Adrenal gland (tissue), 12 donors: ENCODE data around the gene SHMT2. TPM values are rescaled to one million over a fixed set of nuclear protein-coding genes. Genes with fewer than 3 reads are reported as not detected.
A peak's percentile ranks its signal among the peaks of the same experiment; 100 is the strongest.
"Not testable (repeated sequence)": the region's sequence is repeated elsewhere in the genome, so short reads cannot be mapped to it uniquely, and the experiment has no call there.

Source experiments
- DNase-seq, 7 donors: peaks; one replicate each; pipeline ENCODE4 v3.0.0-alpha.2; 2019 to 2020
- H3K27ac ChIP-seq, 5 donors: fragments of 200-600 bp; sonication (generic) in 4 of 5; 1 replicate in 3 of 5; 2 replicates in 2 of 5; pipeline versions ENCODE4 v1.5.1 to v1.8.0; 2016 to 2020; ENCODE audit warnings: mild to moderate bottlenecking in 1 of 5
- H3K27me3 ChIP-seq: fragments of 200-600 bp; 2 replicates; pipeline ENCODE4 v1.8.0; 2021
- H3K36me3 ChIP-seq, 2 donors: fragments of 200-600 bp; replicated peaks in 1 of 2; 1 replicate in 1 of 2; 2 replicates in 1 of 2; pipeline versions ENCODE4 v1.5.1 to v1.8.0; 2018 to 2022
- H3K4me1 ChIP-seq, 2 donors: fragments of 200-600 bp; replicated peaks in 1 of 2; 1 replicate in 1 of 2; 2 replicates in 1 of 2; pipeline versions ENCODE4 v1.5.1 to v1.8.0; 2018 to 2021
- H3K4me3 ChIP-seq, 4 donors: fragments of 200-600 bp; sonication (generic) in 3 of 4; one replicate each; pipeline ENCODE4 v1.5.1; 2016 to 2018
- H3K9me3 ChIP-seq, 3 donors: fragments of 200-600 bp; sonication (generic) in 1 of 3; replicated peaks in 1 of 3; 1 replicate in 2 of 3; 2 replicates in 1 of 3; pipeline versions ENCODE4 v1.5.1 to v1.8.0; 2016 to 2021
- POLR2A ChIP-seq, 2 donors: fragments of 450-650 bp; IDR thresholded peaks; one replicate each; pipeline ENCODE4 v1.6.1; 2017; ENCODE audit warnings: antibody characterized with exemption in 2 of 2, mild to moderate bottlenecking in 2 of 2, moderate library complexity in 1 of 2
- whole genome bisulfite sequencing, 4 donors: extraction: QIAGEN DNeasy Blood & Tissue Kit in 2 of 4; methylation state at CpG; one replicate each; pipeline versions ENCODE4 v1.1.5 to v1.1.7; 2013 to 2017; 5-methylcytosine and 5-hydroxymethylcytosine counted together
- intact Hi-C, 2 donors: fragments of 100-400 bp; cut with DNase I; formaldehyde crosslinking; loops; one replicate each; pipeline versions ENCODE4 v1.14.1 to v1.15.0; 2022 to 2023
- polyA plus RNA-seq, 3 donors: library from polyadenylated mRNA; stranded (reverse); fragments of 200-250 nt in 2 of 3; fragments of 350-450 nt in 1 of 3; fragmentation: Illumina TruSeq in 1 of 3; extraction: RNeasy Lipid Tissue Mini Kit (QIAGEN cat#74804) in 1 of 3; gene quantifications; one replicate each; pipeline ENCODE4 v1.2.3, GENCODE V29; 2013 to 2014
- total RNA-seq, 9 donors: library from RNA; depleted of rRNA in 4 of 9; stranded (reverse); fragments of >200 nt in 4 of 9; fragments of 120-200 nt in 1 of 9; fragmentation: NEBNext Ultra II Directional in 1 of 9; extraction: Animal tissue kit (Norgen Biotek cat#: 25700) in 1 of 9; gene quantifications; one replicate each; pipeline versions ENCODE4 v1.1.0 to v1.2.4, GENCODE V29; 2013 to 2023
- TF ChIP-seq, protein P1 (sequence below), 6 experiments: fragments of 450-650 bp in 4 of 6; fragments of 200-600 bp in 2 of 6; sonication (generic) in 1 of 6; IDR thresholded peaks; 1 replicate in 5 of 6; 2 replicates in 1 of 6; pipeline versions ENCODE4 v1.5.1 to v1.8.0; 2016 to 2021; ENCODE audit warnings: antibody characterized with exemption in 6 of 6, mild to moderate bottlenecking in 2 of 6, moderate library complexity in 1 of 6
- donor health status: healthy with polysubstance abuse.
- donor health status: Bipolar disorder and iron deficiency.
- donor health status: DM: yes; HTN: yes; CAD: no.
- donor health status: DM: no; HTN: no; CAD: no.
- donor health status: DM: no; HTN: no; CAD: no.
- donor health status: DM: yes; HTN: yes; CAD: no.

The SHMT2 gene
- total and polyA plus RNA-seq, 12 donors, result 25.2 to 94.7 (median 65.0) TPM

DNA sequence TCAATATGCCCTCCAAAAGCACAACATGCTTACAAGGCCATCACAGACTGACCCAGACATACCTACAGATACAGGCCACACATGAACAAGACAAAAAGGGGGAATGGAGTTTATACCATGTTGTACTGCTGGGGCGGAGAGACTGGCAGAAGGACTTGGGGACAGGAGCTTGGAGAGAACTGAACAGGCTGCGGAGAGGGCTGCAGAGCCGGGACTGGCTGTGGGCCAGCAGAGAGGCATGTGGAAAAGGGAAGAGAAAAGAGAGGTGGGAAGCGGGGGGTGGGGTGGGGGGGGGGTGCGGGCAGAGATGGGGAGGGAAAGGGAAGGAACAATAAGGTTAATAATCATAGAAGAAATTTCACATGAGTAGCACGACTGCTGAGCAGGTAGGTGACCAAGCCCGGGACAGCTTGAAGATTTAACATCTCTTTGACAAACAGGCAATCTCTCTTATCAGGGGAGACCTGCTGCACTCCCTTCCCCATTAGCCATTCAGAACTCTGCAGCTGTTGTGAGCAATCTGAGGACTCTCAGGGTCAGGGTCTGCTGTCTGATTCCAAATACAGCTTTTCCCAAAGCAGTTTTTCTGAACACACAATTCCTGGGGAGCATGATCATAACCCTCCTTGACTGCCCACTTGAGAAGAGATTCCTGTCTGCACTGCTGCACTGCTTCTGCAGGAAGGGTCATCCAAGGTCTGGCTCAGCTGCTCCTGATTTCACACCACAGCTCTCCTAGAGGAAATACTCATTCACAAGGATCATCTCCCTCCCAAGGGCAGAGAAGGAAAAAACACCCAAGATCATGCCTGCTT, 43.0 kb downstream of the SHMT2 start:
- Histone ChIP-seq H3K27ac (no peak overlapping the region), H3K4me1 (peaks cover 6 to 11% of the 10 kb centered on the region in 2 donors), H3K9me3 (no peaks in the 10 kb centered on the region), H3K36me3 (peaks cover 0 to 26% of the 10 kb centered on the region in 2 donors), H3K4me3 (no peak overlapping the region), H3K27me3 (no peaks in the 10 kb centered on the region)
- 33 to 44% (median 37%) methylated on average over 7 of the region's 7 CpGs for WGBS, 4 donors
- TF ChIP-seq POLR2A (IDR thresholded peaks at IDR 0.05), result no peak
- TF ChIP-seq, protein P1, sequence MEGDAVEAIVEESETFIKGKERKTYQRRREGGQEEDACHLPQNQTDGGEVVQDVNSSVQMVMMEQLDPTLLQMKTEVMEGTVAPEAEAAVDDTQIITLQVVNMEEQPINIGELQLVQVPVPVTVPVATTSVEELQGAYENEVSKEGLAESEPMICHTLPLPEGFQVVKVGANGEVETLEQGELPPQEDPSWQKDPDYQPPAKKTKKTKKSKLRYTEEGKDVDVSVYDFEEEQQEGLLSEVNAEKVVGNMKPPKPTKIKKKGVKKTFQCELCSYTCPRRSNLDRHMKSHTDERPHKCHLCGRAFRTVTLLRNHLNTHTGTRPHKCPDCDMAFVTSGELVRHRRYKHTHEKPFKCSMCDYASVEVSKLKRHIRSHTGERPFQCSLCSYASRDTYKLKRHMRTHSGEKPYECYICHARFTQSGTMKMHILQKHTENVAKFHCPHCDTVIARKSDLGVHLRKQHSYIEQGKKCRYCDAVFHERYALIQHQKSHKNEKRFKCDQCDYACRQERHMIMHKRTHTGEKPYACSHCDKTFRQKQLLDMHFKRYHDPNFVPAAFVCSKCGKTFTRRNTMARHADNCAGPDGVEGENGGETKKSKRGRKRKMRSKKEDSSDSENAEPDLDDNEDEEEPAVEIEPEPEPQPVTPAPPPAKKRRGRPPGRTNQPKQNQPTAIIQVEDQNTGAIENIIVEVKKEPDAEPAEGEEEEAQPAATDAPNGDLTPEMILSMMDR (IDR thresholded peaks at IDR 0.05), result no peak
- peak in 2 of 7 donors; percentile 28 to 42 for DNase-seq
- intact Hi-C loops, result no loop called here

DNA sequence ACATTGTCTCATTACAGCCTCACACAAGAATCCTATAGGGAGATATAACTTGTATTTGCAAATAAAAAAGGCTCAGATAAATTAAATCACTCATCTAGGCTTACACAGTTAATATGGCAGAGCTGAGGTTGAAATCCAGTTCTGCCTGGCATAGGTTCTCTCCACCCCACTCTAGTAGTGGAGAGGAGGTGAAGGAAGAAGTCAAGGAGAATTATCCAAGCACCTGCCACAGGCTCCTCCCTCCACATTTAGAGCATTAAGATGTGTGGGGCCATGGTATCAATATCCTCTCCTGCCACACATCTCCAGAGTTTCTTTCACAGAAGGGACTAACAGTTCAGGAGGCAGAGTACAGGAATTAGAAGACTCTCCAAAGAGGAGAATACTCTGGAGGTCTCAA, 44.0 kb downstream of the SHMT2 start:
- Histone ChIP-seq H3K27ac (no peak overlapping the region), H3K4me1 (peaks cover 6 to 11% of the 10 kb centered on the region in 2 donors), H3K9me3 (no peaks in the 10 kb centered on the region), H3K36me3 (peaks cover 0 to 25% of the 10 kb centered on the region in 2 donors), H3K27me3 (no peaks in the 10 kb centered on the region), H3K4me3 (no peak overlapping the region)
- intact Hi-C loops, result no loop called here
- DNase-seq, result no peak
- no peak for TF ChIP-seq POLR2A (IDR thresholded peaks at IDR 0.05)
- TF ChIP-seq, protein P1 (IDR thresholded peaks at IDR 0.05), result no peak

DNA sequence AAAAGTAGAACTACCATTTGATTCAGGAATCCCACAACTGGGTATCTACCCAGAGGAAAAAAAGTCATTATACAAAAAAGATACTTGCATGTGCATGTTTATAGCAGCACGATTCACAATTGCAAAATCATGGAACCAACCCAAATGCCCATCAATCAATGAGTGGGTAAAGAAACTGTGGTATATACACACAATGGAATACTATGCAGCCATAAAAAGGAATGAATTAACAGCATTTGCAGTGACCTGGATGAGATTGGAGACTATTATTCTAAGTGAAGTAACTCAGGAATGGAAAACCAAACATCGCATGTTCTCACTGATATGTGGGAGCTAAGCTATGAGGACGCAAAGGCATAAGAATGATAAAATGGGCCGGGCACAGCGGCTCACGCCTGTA, 46.7 kb downstream of the SHMT2 start:
- Histone ChIP-seq H3K36me3 (peaks cover 0 to 27% of the 10 kb centered on the region in 2 donors), H3K4me1 (peaks cover 21% of the 10 kb centered on the region in 2 donors)
- DNase-seq, intact Hi-C loops, H3K4me3 ChIP-seq, H3K9me3 ChIP-seq, H3K27ac ChIP-seq, H3K27me3 ChIP-seq: not testable (repeated sequence)
- 96 to 99% (median 96%) methylated on average over 6 of the region's 6 CpGs for WGBS, 4 donors

DNA sequence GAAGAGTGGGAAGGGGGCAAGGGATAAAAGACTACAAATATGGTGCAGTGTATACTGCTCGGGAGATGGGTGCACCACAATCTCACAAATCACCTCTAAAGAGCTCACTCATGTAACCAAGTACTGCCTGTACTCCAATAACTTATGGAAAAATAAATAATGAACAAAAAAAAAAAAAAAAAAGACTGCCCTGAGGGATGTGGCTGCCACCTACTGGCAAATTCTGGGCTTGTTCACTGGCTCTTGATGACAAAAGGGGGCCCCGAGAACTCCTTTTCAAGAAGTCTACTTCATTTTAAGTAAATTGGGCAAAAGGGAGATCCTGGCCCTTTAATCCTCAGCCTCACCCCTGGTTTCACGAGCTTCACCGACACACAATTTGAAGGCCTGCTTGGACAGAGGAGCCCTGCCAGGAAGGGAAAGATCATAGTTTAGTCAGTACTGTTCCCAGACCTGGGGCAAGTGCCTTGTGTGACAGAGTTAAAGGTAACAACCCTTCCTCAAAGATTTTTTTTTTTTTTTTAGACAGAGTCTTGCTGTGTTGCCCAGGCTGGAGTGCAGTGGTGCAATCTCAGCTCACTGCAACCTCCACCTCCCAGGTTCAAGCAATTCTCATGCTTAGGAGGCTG, 47.5 kb downstream of the SHMT2 start:
- no peaks in the 10 kb centered on the region for H3K27me3 ChIP-seq
- H3K4me3 ChIP-seq, result no peak overlapping the region
- no peaks in the 10 kb centered on the region for H3K9me3 ChIP-seq
- peaks cover 21% of the 10 kb centered on the region in 2 donors for H3K4me1 ChIP-seq
- TF ChIP-seq POLR2A (IDR thresholded peaks at IDR 0.05), result no peak
- TF ChIP-seq, protein P1 (IDR thresholded peaks at IDR 0.05), result peak in 4 of 6 experiments; percentile 18 to 51 (median 44)
- H3K27ac ChIP-seq, result no peak overlapping the region
- peaks cover 0 to 27% of the 10 kb centered on the region in 2 donors for H3K36me3 ChIP-seq
- 56 to 67% (median 60%) methylated on average over 4 of the region's 4 CpGs for WGBS, 4 donors
- peak in 4 of 7 donors; percentile 27 to 60 (median 42) for DNase-seq
- intact Hi-C loops, result no loop called here
